ENCODE data around the gene TIE1. TPM values are rescaled to one million over a fixed set of nuclear protein-coding genes. Genes with fewer than 3 reads are reported as not detected.

Gene TIE1
- polyA plus RNA-seq, 3 donors from 2014 or later, result 8.8 to 9.2 (median 8.8) TPM

DNA sequence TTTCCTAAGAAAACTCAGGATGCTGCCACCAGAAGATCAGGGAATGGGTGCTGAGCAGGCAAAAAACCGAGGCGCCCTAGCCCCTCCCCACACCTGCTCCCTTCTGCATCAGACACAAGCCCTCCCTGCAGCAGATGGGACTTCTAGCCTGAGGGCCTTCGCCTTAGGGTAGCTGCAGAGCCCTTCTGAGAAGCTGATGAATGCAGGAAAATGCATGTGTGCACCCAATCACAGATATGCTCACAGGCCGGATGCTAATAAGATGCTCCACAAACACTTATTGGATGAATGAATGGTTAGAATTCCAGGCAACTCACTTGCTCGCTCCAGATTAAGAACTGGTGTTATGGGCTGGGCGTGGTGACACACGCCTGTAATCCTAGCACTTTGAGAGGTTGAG lies 8.6 kb upstream of the TIE1 start:
- DNase-seq, result no peak
- Mint-ChIP-seq H3K4me3 (no peak overlapping the region), H3K9me3 (no peaks in the 10 kb centered on the region), H3K4me1 (peaks cover 5 to 7% of the 10 kb centered on the region in 2 donors), H3K27me3 (ENCODE audit: low read depth in 3 of 3) (peaks cover 0 to 4% (median 0%) of the 10 kb centered on the region in 3 donors), H3K36me3 (no peaks in the 10 kb centered on the region), H3K27ac (no peak overlapping the region)

DNA sequence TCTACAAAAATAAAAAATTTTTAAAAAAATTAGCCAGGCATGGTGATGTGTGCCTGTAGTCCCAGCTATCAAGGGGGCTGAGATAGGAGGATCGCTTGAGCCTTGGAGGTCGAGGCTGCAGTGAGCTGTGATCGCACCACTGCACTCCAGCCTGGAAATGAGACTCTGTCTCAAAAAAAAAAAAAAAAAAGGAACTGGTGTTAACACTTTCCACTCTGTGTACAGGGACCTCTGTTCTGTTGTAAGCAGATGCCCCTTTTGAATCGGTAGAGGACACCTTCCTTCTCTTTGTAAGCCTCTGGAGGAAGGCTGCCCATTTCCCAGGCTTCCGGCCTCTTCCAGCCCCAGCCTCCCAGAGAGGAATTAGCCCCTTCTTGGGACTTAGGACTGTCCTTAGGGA lies 8.1 kb upstream of the TIE1 start:
- DNase-seq, result no peak
- no peak overlapping the region for H3K27ac Mint-ChIP-seq

DNA sequence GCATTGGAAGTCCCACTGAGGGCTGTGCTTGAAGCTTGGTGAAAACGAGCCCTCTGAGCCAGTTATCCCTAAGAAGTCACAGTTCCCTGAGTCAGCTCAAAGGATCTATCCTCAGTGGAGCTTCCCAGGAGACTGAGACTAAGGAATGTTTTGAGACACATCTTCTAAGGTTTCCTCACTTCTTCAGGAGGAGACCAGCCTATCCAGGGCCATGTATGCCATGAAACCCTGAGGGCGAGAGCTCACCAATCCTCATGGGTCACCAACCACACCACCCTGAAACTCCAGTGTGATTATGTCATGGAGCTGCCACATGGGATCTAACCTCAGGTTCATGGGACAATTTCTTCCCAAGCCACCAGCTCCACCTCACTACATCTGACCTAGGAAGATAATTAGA lies 7.6 kb upstream of the TIE1 start:
- no peaks in the 10 kb centered on the region for H3K9me3 Mint-ChIP-seq
- peaks cover 5 to 7% of the 10 kb centered on the region in 2 donors for H3K4me1 Mint-ChIP-seq
- no peaks in the 10 kb centered on the region for H3K36me3 Mint-ChIP-seq
- peaks cover 0 to 4% (median 0%) of the 10 kb centered on the region in 3 donors for H3K27me3 Mint-ChIP-seq (ENCODE audit: low read depth in 3 of 3)
- no peak for DNase-seq
- no peak overlapping the region for H3K27ac Mint-ChIP-seq
- H3K4me3 Mint-ChIP-seq, result no peak overlapping the region

More for the DNA sequence above, 8.1 kb upstream of the TIE1 start:
- H3K4me3 Mint-ChIP-seq, result no peak overlapping the region
- no peaks in the 10 kb centered on the region for H3K36me3 Mint-ChIP-seq
- peaks cover 5 to 7% of the 10 kb centered on the region in 2 donors for H3K4me1 Mint-ChIP-seq
- peaks cover 0 to 4% (median 0%) of the 10 kb centered on the region in 3 donors for H3K27me3 Mint-ChIP-seq (ENCODE audit: low read depth in 3 of 3)
- no peaks in the 10 kb centered on the region for H3K9me3 Mint-ChIP-seq

DNA sequence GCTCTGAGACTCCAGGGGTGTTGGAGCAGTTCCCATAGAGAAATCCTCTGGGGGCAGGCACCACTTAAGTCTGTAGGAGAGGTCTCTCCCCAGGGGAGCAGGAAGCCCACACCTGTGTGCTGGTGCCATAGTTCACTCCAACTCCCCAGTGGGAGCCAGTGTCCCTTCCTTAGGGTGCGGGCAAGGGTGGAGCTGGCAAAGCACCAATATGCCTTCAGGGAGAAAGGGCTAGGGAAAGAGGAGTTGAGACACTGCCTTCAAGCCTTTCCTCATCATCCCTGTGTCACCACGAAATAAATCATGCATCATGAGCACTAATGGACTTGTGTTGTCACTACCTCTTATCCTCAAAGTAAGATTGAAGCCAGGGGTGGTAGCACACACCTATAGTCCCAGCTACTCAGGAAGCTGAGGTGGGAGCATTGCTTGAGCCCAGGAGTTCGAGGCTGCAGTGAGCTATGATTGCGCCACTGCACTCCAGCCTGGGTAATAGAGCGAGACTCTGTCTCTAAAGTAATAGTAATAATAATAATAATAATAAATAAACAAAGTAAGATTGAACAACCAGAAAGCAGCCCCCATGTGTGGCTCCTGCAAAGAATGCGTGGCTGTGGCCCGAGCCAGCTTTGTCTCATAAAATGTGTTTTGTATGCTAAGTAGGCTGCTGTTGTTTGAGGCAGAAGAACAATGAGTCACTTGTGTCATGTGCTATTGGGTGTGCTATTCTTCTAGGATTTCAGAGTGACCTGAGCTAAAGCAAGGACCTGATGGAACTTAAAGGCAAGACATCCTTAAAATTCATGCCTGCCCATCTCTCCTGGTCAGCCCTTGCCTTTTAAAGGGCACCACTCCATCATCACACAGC lies 6.7 kb upstream of the TIE1 start:
- Mint-ChIP-seq H3K9me3 (no peaks in the 10 kb centered on the region), H3K27ac (no peak overlapping the region), H3K4me3 (no peak overlapping the region), H3K4me1 (peaks cover 5 to 7% of the 10 kb centered on the region in 2 donors), H3K27me3 (ENCODE audit: low read depth in 3 of 3) (peaks cover 0 to 4% (median 0%) of the 10 kb centered on the region in 3 donors), H3K36me3 (no peaks in the 10 kb centered on the region)
- no peak for DNase-seq

DNA sequence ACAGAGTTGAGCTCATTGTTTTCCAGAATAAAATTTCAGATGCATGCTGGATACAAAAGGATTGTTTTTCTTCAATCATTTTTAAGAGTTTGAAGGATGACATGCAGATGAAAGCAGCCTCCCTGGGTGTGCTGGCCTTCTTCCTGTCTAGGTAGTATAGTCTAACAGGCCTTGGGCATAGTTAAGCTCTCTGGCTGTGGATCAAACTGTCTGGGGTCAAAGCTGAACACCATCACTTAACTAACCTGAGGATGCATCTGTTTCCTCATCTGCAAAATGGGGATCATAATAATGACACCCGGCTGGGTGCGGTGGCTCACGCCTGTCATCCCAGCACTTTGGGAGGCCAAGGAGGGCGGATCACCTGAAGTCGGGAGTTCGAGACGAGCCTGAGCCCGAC lies 6.0 kb upstream of the TIE1 start:
- Mint-ChIP-seq H3K4me1 (peaks cover 5 to 7% of the 10 kb centered on the region in 2 donors), H3K36me3 (no peaks in the 10 kb centered on the region), H3K27me3 (ENCODE audit: low read depth in 3 of 3) (peaks cover 0 to 4% (median 0%) of the 10 kb centered on the region in 3 donors), H3K9me3 (no peaks in the 10 kb centered on the region), H3K4me3 (no peak overlapping the region), H3K27ac (no peak overlapping the region)
- DNase-seq, result no peak

DNA sequence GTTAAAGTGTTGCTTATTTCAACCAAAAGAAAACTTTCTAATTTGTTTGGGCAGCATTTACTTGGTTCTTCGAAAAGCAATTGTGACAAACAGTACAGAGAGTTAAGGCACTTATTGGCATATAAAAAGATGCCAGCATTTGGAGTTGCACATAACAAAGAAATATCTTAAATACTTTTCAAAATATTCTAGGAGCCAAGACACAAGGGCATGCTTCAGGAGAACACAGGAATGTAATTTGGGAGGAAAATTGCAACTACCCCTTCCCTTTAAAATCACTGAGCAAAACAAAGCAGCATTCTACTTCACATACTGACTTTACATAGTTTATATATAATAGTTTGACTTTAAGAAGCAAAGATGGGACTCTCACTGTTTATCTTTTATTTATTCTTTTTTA lies 4.6 kb upstream of the TIE1 start:
- H3K9me3 Mint-ChIP-seq, result no peaks in the 10 kb centered on the region
- no peaks in the 10 kb centered on the region for H3K36me3 Mint-ChIP-seq
- H3K27ac Mint-ChIP-seq, result no peak overlapping the region
- no peak overlapping the region for H3K4me3 Mint-ChIP-seq
- peaks cover 11 to 12% of the 10 kb centered on the region in 2 donors for H3K4me1 Mint-ChIP-seq
- no peak for DNase-seq
- H3K27me3 Mint-ChIP-seq (ENCODE audit: low read depth in 3 of 3), result peaks cover 0 to 4% (median 0%) of the 10 kb centered on the region in 3 donors

DNA sequence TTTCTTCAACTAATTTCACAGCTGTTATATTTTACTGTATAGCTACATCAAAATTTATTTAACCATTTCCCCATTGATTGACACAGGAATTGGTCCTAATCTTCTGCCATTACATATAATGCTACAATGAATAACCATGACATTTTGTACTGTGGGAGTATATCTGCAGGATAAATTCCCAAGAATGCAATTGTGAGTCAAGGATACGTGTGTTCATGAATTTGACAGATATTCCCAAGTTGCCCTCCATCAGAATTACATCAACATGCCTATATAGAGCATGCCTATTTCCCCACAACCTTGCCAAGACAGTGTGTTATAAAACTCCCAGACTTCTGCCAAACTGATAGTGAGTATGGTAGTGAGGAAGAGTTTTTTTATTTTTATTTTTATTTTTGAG lies 2.7 kb upstream of the TIE1 start:
- no peak for DNase-seq
- H3K27me3 Mint-ChIP-seq (ENCODE audit: low read depth in 3 of 3), result peaks cover 2 to 5% (median 4%) of the 10 kb centered on the region in 3 donors
- H3K27ac Mint-ChIP-seq, result no peak overlapping the region
- no peak overlapping the region for H3K4me3 Mint-ChIP-seq
- peaks cover 13% of the 10 kb centered on the region in 2 donors for H3K4me1 Mint-ChIP-seq
- no peaks in the 10 kb centered on the region for H3K9me3 Mint-ChIP-seq
- H3K36me3 Mint-ChIP-seq, result no peaks in the 10 kb centered on the region

DNA sequence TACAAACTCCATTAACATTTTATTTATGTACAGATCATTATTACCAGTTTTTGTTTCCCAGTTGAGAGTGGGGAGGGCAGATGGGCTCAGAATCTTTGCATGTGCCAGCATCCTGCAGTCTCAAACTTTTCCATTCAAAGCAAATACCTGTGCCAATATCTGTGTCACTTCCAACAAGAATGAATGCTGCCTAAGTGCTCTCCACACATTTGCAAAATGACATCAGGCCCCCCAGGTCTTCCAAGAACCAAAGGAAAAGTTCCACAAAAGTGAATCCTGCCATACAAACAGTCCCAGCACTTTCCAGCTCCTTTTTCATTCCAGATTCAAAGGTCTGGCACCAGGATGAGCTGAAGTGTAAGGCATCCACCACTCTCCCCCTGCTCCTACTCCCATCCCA lies 1.7 kb upstream of the TIE1 start:
- Mint-ChIP-seq H3K36me3 (no peaks in the 10 kb centered on the region), H3K4me3 (no peak overlapping the region), H3K27me3 (ENCODE audit: low read depth in 3 of 3) (peaks cover 2 to 5% (median 4%) of the 10 kb centered on the region in 3 donors), H3K4me1 (peaks cover 13% of the 10 kb centered on the region in 2 donors), H3K9me3 (no peaks in the 10 kb centered on the region), H3K27ac (no peak overlapping the region)
- DNase-seq, result no peak

DNA sequence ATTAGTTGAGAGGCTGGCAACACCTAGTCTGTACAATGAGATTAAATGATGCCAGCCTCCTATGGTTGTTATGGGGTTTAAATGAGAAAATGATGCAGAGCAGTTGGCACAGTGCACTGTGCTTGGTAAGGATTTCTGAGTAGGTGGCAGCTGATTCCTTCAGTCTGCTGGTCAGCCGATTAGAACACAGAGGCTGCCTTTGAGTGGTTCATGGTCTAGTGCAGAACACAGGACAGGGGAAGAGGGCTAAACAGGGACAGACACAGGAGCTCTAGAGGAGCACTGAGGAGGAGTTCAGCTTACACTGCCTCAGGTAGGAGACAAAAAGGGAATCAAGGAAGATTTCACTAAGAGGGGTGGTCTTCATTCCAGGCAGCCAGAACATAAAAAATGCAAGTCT lies 1.4 kb downstream of the TIE1 start:
- H3K36me3 Mint-ChIP-seq, result no peaks in the 10 kb centered on the region
- peak overlapping the region in 1 of 5 donors; percentile 22 for H3K4me3 Mint-ChIP-seq
- H3K9me3 Mint-ChIP-seq, result no peaks in the 10 kb centered on the region
- no peak overlapping the region for H3K27ac Mint-ChIP-seq
- peaks cover 7 to 8% of the 10 kb centered on the region in 2 donors for H3K4me1 Mint-ChIP-seq
- no peak for DNase-seq
- peaks cover 2 to 13% (median 2%) of the 10 kb centered on the region in 3 donors for H3K27me3 Mint-ChIP-seq (ENCODE audit: low read depth in 3 of 3)

DNA sequence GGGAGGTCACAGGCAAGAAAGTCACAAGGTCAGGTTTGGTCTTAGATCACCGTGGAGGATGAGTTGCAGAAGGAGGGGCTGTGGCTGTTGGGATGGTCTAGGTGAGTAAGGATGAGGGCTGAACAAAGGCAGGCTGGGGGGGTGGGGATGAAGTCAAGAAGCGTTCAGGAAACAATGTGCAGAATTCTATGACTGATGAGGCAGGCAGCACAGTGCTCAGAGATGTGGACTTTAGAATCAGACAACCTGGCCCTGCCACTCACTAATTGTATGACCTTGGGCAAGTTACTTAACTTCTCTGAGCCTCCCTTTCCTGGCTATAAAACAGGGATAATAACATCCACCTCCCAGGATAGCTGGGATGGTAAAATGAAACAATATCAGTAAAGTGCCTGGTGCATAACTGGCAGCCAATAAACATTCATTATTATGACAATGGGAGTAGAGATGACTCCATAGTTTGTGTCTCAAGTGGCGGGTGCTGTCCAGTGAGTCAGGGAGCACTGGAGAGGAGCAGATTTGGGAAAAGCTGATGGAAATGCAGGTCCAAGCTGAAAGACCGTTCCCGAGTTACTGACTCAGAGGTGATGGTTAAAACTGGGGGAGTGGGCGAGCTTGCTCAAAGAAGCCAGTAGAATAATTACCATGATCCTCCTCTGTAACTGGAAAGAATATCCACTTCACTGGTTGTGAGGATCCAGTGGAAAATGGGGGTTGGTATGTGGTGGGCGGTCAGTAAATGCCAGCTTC lies 2.1 kb downstream of the TIE1 start:
- Mint-ChIP-seq H3K9me3 (no peaks in the 10 kb centered on the region), H3K4me1 (peaks cover 7 to 8% of the 10 kb centered on the region in 2 donors), H3K4me3 (no peak overlapping the region), H3K27me3 (ENCODE audit: low read depth in 3 of 3) (peaks cover 2 to 13% (median 2%) of the 10 kb centered on the region in 3 donors), H3K36me3 (no peaks in the 10 kb centered on the region), H3K27ac (no peak overlapping the region)
- DNase-seq, result no peak

DNA sequence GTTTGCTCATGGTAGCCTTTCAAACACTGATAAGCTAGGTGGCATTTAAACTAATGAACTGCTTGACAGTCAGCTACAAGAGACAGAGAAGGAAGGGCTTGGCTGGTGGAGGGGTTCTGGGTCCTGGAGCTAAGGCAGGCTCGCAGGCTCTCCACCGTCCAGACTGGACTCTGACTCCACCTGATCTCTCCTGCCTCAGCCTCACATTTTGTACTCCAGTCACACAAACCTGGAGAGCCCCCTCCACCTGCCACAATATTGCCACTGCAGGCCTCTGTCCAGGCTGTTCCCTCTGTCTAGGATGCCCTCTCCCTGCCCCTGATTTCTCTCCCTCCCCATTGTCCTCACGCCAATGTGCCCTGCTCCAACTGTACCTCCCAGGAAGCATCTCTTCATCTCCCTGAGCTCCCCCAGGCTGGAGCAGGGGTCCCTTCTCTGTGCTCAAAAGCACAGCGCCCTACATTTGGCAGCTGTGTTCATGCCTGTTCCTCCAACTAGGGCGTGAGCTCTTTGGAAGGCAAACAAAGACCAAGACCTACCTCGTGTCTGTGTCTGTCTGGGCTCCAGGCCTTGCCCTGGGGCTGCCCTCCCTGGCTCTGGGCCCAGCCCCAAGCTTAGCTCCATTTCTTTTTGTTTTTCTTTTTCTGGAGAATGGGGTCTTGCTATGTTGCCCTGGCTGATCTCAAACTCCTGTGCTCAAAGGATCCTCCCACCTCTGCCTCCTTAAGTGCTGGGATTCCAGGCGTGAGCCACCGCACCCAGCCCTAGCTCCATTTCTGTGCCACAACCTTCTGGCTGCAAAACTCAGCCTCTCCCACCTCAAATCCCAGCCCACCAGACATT lies 2.9 kb downstream of the TIE1 start:
- DNase-seq, result no peak
- peak overlapping the region in 1 of 6 donors; percentile 68 for H3K27ac Mint-ChIP-seq
- peaks cover 7 to 8% of the 10 kb centered on the region in 2 donors for H3K4me1 Mint-ChIP-seq
- no peaks in the 10 kb centered on the region for H3K36me3 Mint-ChIP-seq
- H3K9me3 Mint-ChIP-seq, result no peaks in the 10 kb centered on the region
- H3K27me3 Mint-ChIP-seq (ENCODE audit: low read depth in 3 of 3), result peaks cover 2 to 13% (median 2%) of the 10 kb centered on the region in 3 donors
- no peak overlapping the region for H3K4me3 Mint-ChIP-seq

DNA sequence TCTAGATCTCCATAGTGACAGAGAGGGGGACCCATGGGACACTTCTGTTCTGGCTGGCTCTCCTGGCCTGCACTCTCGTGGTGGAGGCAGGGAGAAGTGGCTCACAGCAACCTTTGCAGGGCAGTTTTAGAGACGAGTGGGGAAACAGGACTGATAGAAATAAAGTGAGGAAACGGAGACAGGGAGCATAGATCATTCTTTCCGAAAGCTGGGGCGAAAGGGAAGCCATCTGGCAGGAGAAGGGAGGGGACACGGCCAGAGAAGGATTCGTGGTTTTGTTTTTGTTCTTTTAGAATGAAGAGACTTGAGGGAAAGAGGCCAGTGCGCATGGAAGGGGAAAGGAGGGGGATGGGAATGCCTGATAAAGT lies 3.5 kb downstream of the TIE1 start:
- Mint-ChIP-seq H3K4me3 (no peak overlapping the region), H3K27ac (peak overlapping the region in 2 of 6 donors; percentile 40 to 68), H3K27me3 (ENCODE audit: low read depth in 3 of 3) (peaks cover 2 to 13% (median 2%) of the 10 kb centered on the region in 3 donors), H3K36me3 (no peaks in the 10 kb centered on the region), H3K4me1 (peaks cover 7 to 8% of the 10 kb centered on the region in 2 donors), H3K9me3 (no peaks in the 10 kb centered on the region)
- DNase-seq, result no peak

DNA sequence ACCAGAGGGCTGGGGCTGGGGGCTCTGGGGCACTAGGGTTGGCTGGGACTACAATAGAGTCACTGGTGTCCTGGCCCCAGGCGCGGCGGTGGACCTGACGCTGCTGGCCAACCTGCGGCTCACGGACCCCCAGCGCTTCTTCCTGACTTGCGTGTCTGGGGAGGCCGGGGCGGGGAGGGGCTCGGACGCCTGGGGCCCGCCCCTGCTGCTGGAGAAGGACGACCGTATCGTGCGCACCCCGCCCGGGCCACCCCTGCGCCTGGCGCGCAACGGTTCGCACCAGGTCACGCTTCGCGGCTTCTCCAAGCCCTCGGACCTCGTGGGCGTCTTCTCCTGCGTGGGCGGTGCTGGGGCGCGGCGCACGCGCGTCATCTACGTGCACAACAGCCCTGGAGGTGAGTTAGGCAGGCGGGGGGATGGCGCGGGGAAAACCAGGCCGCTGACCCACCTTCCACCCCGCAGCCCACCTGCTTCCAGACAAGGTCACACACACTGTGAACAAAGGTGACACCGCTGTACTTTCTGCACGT lies 4.1 kb downstream of the TIE1 start:
- Mint-ChIP-seq H3K27me3 (ENCODE audit: low read depth in 3 of 3) (peaks cover 2 to 13% (median 2%) of the 10 kb centered on the region in 3 donors), H3K4me1 (peaks cover 7 to 8% of the 10 kb centered on the region in 2 donors), H3K4me3 (no peak overlapping the region), H3K27ac (no peak overlapping the region), H3K36me3 (no peaks in the 10 kb centered on the region), H3K9me3 (no peaks in the 10 kb centered on the region)
- DNase-seq, result no peak
